IMR-90 (cell line): ENCODE data around the gene SEBOX. TPM values are rescaled to one million over a fixed set of nuclear protein-coding genes. Genes with fewer than 3 reads are reported as not detected.

Source experiments
- ATAC-seq: fragments of 200-7000 bp; cut with Tn5 transposase; 2 replicates; pipeline ENCODE4 v1.9.1; 2020; ENCODE audit warnings: low read depth, mild to moderate bottlenecking, moderate library complexity
- BruUV-seq: library from RNA; stranded (reverse); fragments of 400-500 nt; replicated peaks from 2 replicates; lab custom pipeline; 2021; lab: Mats Ljungman, UMichigan
- CTCF ChIA-PET: fragments of 300-600 bp; formaldehyde crosslinking; extraction: SDS; loops from one replicate; lab custom pipeline; 2021; ENCODE audit warnings: antibody characterized with exemption; lab: Yijun Ruan, JAX
- POLR2A ChIA-PET: fragments of 300-600 bp; sonication (Branson Sonifier 250); formaldehyde crosslinking; loops from one replicate; lab custom pipeline; 2022; ENCODE audit warnings: antibody characterized with exemption; ENCODE audit not compliant: unreplicated experiment; lab: Charles Lee
- DNase-seq: peaks from one replicate; pipeline ENCODE4 v3.0.0; 2013
- H2AFZ ChIP-seq: replicated peaks from 2 replicates; pipeline ENCODE3; 2013; ENCODE audit warnings: low read length, mild to moderate bottlenecking; ENCODE audit not compliant: poor library complexity
- H2AK5ac ChIP-seq: 2 replicates; pipeline ENCODE4 v1.6.1; 2013; ENCODE audit warnings: low read depth, low read length, inconsistent platforms
- H2AK9ac ChIP-seq: replicated peaks from 2 replicates; pipeline ENCODE3; 2013; ENCODE audit warnings: mild to moderate bottlenecking, low read depth, low read length, moderate library complexity; ENCODE audit not compliant: poor library complexity
- H2BK120ac ChIP-seq: 2 replicates; pipeline ENCODE4 v1.6.1; 2013; ENCODE audit warnings: low read depth, low read length, inconsistent platforms
- H2BK15ac ChIP-seq: 3 replicates; pipeline ENCODE4 v1.6.1; 2013; ENCODE audit warnings: low read depth, low read length, inconsistent platforms
- H2BK20ac ChIP-seq: 2 replicates; pipeline ENCODE4 v1.6.1; 2013; ENCODE audit warnings: low read depth, mild to moderate bottlenecking, inconsistent platforms, low read length, moderate library complexity
- H2BK5ac ChIP-seq: 2 replicates; pipeline ENCODE4 v1.6.1; 2013; ENCODE audit warnings: mild to moderate bottlenecking, low read depth, low read length, inconsistent platforms; ENCODE audit not compliant: poor library complexity, severe bottlenecking
- H3K14ac ChIP-seq: replicated peaks from 2 replicates; pipeline ENCODE4 v1.6.1; 2013; ENCODE audit warnings: low read depth, low read length, inconsistent platforms
- H3K18ac ChIP-seq: 2 replicates; pipeline ENCODE4 v1.6.1; 2013; ENCODE audit warnings: low read depth, low read length, control low read depth
- H3K23ac ChIP-seq: 2 replicates; pipeline ENCODE4 v1.6.1; 2013; ENCODE audit warnings: low read depth, low read length, inconsistent platforms
- H3K27ac ChIP-seq: 2 replicates; pipeline ENCODE4 v1.5.1; 2013; ENCODE audit warnings: mild to moderate bottlenecking, control low read depth, low read length; ENCODE audit not compliant: insufficient read depth
- H3K27me3 ChIP-seq: 2 replicates; pipeline ENCODE4 v1.6.1; 2013; ENCODE audit warnings: low read length; ENCODE audit not compliant: control insufficient read depth, insufficient read depth
- H3K36me3 ChIP-seq: 2 replicates; pipeline ENCODE4 v1.6.1; 2013; ENCODE audit warnings: low read length, mixed read lengths; ENCODE audit not compliant: control insufficient read depth, insufficient read depth
- H3K4ac ChIP-seq: 2 replicates; pipeline ENCODE4 v1.6.1; 2013; ENCODE audit warnings: low read depth, low read length, inconsistent platforms
- H3K4me1 ChIP-seq: 2 replicates; pipeline ENCODE4 v1.6.1; 2013; ENCODE audit warnings: low read length, mixed read lengths; ENCODE audit not compliant: control insufficient read depth, insufficient read depth
- H3K4me2 ChIP-seq: 2 replicates; pipeline ENCODE4 v1.6.1; 2013; ENCODE audit warnings: low read depth, mild to moderate bottlenecking, control low read depth, low read length, moderate library complexity
- H3K4me3 ChIP-seq: 2 replicates; pipeline ENCODE4 v1.5.1; 2013; ENCODE audit warnings: low read depth, mild to moderate bottlenecking, control low read depth, low read length, moderate library complexity; ENCODE audit not compliant: insufficient read depth
- H3K56ac ChIP-seq: 2 replicates; pipeline ENCODE4 v1.6.1; 2013; ENCODE audit warnings: low read length, inconsistent platforms; ENCODE audit not compliant: insufficient read depth; ENCODE audit errors: extremely low read depth
- H3K79me1 ChIP-seq, 2 experiments: 2 replicates each; pipeline ENCODE4 v1.6.1; 2013; ENCODE audit warnings: low read length in 2 of 2, inconsistent platforms in 1 of 2, low read depth in 1 of 2
- H3K9ac ChIP-seq: 2 replicates; pipeline ENCODE4 v1.6.1; 2013; ENCODE audit warnings: low read depth, low read length, control low read depth
- H3K9me1 ChIP-seq: 2 replicates; pipeline ENCODE4 v1.6.1; 2013; ENCODE audit warnings: low read length, inconsistent platforms; ENCODE audit not compliant: insufficient read depth
- H3K9me3 ChIP-seq: 2 replicates; pipeline ENCODE4 v1.6.1; 2013; ENCODE audit warnings: low read length; ENCODE audit not compliant: control insufficient read depth, insufficient read depth
- H4K20me1 ChIP-seq: 2 replicates; pipeline ENCODE4 v1.6.1; 2013; ENCODE audit warnings: low read length, inconsistent platforms; ENCODE audit not compliant: insufficient read depth
- H4K5ac ChIP-seq: 2 replicates; pipeline ENCODE4 v1.6.1; 2013; ENCODE audit warnings: mild to moderate bottlenecking, low read depth, low read length, control low read depth
- H4K8ac ChIP-seq, 2 experiments: 2 replicates each; pipeline ENCODE4 v1.6.1; 2013; ENCODE audit warnings: low read depth in 2 of 2, low read length in 2 of 2, control low read depth in 1 of 2, inconsistent platforms in 1 of 2
- H4K91ac ChIP-seq: 2 replicates; pipeline ENCODE4 v1.6.1; 2013; ENCODE audit warnings: low read depth, low read length, inconsistent platforms; ENCODE audit not compliant: insufficient read depth
- CEBPB ChIP-seq: IDR thresholded peaks from 2 replicates; pipeline ENCODE4 v1.6.1; 2012; ENCODE audit warnings: low read depth, low read length, improper control_type of control experiment
- FOS ChIP-seq: fragments of 150-350 bp; IDR thresholded peaks from 2 replicates; pipeline ENCODE4 v1.6.1; 2016; ENCODE audit warnings: low read depth, low read length
- MAZ ChIP-seq: IDR thresholded peaks from 2 replicates; pipeline ENCODE4 v1.6.1; 2012; ENCODE audit warnings: low read depth, mild to moderate bottlenecking, low read length, improper control_type of control experiment, moderate library complexity, borderline replicate concordance
- MXI1 ChIP-seq: IDR thresholded peaks from 2 replicates; pipeline ENCODE4 v1.6.1; 2012; ENCODE audit warnings: low read depth, mild to moderate bottlenecking, low read length, moderate library complexity, borderline replicate concordance
- NFE2L2 ChIP-seq: fragments of 150-350 bp; IDR thresholded peaks from 2 replicates; pipeline ENCODE4 v1.6.1; 2016; ENCODE audit warnings: low read depth, mild to moderate bottlenecking, low read length
- RCOR1 ChIP-seq: IDR thresholded peaks from 2 replicates; pipeline ENCODE4 v1.6.1; 2012; ENCODE audit warnings: mild to moderate bottlenecking, low read length, improper control_type of control experiment; ENCODE audit not compliant: insufficient replicate concordance
- RFX5 ChIP-seq: IDR thresholded peaks from 2 replicates; pipeline ENCODE4 v1.8.0; 2012; ENCODE audit warnings: low read depth, mild to moderate bottlenecking, low read length, moderate library complexity
- WGBS, 2 experiments: methylation state at CpG; one replicate each; pipeline versions ENCODE4 v1.1.5 to v1.1.7; 2013; ENCODE audit warnings: missing lambda C conversion rate in 2 of 2; ENCODE audit not compliant: insufficient read length in 1 of 2; ENCODE audit errors: extremely low coverage in 2 of 2; 5-methylcytosine and 5-hydroxymethylcytosine counted together
- dilution Hi-C: fragments of 300-500 bp; cut with HindIII; formaldehyde crosslinking; loops from one replicate; pipeline ENCODE4 v1.14.3; 2018; ENCODE audit warnings: low sequenced_read_pairs; ENCODE audit not compliant: unreplicated experiment
- in situ Hi-C: fragments of 300-500 bp; cut with MboI; formaldehyde crosslinking; loops from 3 replicates; pipeline ENCODE4 v1.14.3; 2019; ENCODE audit warnings: low sequenced_read_pairs, inconsistent platforms, mixed read lengths
- intact Hi-C: fragments of 100-400 bp; cut with micrococcal nuclease; formaldehyde crosslinking; loops from 2 replicates; pipeline ENCODE4 v1.10.0; 2022
- polyA plus RNA-seq, 3 experiments: library from polyadenylated mRNA; depleted of rRNA; stranded (reverse); fragments of >200 nt; gene quantifications; 2 replicates each; pipeline ENCODE4 v1.2.3, GENCODE V29; 2012; ENCODE audit warnings: low replicate concordance in 1 of 3
- total RNA-seq: library from RNA; depleted of rRNA; stranded (reverse); fragments of >200 nt; gene quantifications from 2 replicates; pipeline ENCODE4 v1.2.3, GENCODE V29; 2012
- TF ChIP-seq, protein P1 (sequence below): fragments of 150-350 bp; IDR thresholded peaks from 2 replicates; pipeline ENCODE4 v1.6.1; 2017; ENCODE audit warnings: mild to moderate bottlenecking, antibody characterized with exemption, low read length, low read depth

Gene SEBOX
- total and polyA plus RNA-seq, 2 of the 4 experiments (the other 2 are of a cell fraction): not detected

DNA sequence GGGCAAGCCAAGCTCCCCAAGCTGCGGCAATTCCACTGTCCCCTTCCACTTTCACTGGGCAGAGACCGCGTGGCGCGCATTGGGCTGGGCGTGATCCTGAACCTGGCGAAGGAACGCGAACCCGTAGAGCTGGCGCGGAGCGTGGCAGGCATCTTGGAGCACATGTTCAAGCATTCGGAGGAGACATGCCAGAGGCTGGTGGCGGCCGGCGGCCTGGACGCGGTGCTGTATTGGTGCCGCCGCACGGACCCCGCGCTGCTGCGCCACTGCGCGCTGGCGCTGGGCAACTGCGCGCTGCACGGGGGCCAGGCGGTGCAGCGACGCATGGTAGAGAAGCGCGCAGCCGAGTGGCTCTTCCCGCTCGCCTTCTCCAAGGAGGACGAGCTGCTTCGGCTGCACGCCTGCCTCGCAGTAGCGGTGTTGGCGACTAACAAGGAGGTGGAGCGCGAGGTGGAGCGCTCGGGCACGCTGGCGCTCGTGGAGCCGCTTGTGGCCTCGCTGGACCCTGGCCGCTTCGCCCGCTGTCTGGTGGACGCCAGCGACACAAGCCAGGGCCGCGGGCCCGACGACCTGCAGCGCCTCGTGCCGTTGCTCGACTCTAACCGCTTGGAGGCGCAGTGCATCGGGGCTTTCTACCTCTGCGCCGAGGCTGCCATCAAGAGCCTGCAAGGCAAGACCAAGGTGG lies 16.3 kb upstream of the SEBOX start:
- CTCF ChIA-PET: no interaction called here
- no peak overlapping the region for H2BK20ac ChIP-seq
- no peaks in the 10 kb centered on the region for H3K9me3 ChIP-seq
- dilution Hi-C loops (no loop called here), in situ Hi-C loops (no loop called here), intact Hi-C loops (no loop called here)
- TF ChIP-seq FOS (no peak), NFE2L2 (no peak), MAZ (no peak), RCOR1 (no peak), RFX5 (no peak), MXI1 (no peak), CEBPB (no peak)
- TF ChIP-seq, protein P1, sequence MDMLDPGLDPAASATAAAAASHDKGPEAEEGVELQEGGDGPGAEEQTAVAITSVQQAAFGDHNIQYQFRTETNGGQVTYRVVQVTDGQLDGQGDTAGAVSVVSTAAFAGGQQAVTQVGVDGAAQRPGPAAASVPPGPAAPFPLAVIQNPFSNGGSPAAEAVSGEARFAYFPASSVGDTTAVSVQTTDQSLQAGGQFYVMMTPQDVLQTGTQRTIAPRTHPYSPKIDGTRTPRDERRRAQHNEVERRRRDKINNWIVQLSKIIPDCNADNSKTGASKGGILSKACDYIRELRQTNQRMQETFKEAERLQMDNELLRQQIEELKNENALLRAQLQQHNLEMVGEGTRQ: no peak
- no peak overlapping the region for H3K14ac ChIP-seq
- no peak overlapping the region for H4K5ac ChIP-seq
- peak overlapping the region; percentile 52 for H2AK9ac ChIP-seq
- H3K23ac ChIP-seq: no peak overlapping the region
- no peak for ATAC-seq
- H3K79me1 ChIP-seq: peaks cover 4 to 28% of the 10 kb centered on the region in 2 experiments; a peak in 2 of 4 replicates
- peaks cover 4% of the 10 kb centered on the region; the same call in 1 of the 2 replicates for H3K9me1 ChIP-seq
- POLR2A ChIA-PET: no interaction called here
- peaks cover 3% of the 10 kb centered on the region; the same call in 1 of the 2 replicates for H3K4me1 ChIP-seq
- H3K18ac ChIP-seq: no peak overlapping the region
- no peak overlapping the region for H2BK5ac ChIP-seq
- H3K4me2 ChIP-seq: no peak overlapping the region
- H4K8ac ChIP-seq: no peak overlapping the region
- 52% methylated on average over 42 of the region's 72 CpGs; no CpG with 5 or more reads in 1 of the 2 experiments for WGBS, 2 experiments
- DNase-seq: no peak
- no peak overlapping the region for H2AK5ac ChIP-seq
- no peak overlapping the region for H2BK15ac ChIP-seq
- no peak overlapping the region for H3K56ac ChIP-seq
- H2BK120ac ChIP-seq: no peak overlapping the region
- peaks cover 28% of the 10 kb centered on the region for H3K36me3 ChIP-seq
- peak overlapping the region; percentile 43 for H2AFZ ChIP-seq
- H3K27me3 ChIP-seq: no peaks in the 10 kb centered on the region
- H4K91ac ChIP-seq: no peak overlapping the region
- no peak overlapping the region for H3K4ac ChIP-seq
- no peak overlapping the region for H3K4me3 ChIP-seq
- no peak overlapping the region for H3K9ac ChIP-seq
- H3K27ac ChIP-seq: no peak overlapping the region
- peaks cover 23% of the 10 kb centered on the region for H4K20me1 ChIP-seq
- no TSS peak for BruUV-seq
